Vagina (tissue), 2 donors: Measurements from ENCODE around the gene NACA2.

Source experiments
- POLR2A ChIP-seq, 2 donors: fragments of 450-650 bp; IDR thresholded peaks; one replicate each; pipeline ENCODE4 v1.6.1; 2017; ENCODE audit warnings: antibody characterized with exemption in 2 of 2, mild to moderate bottlenecking in 2 of 2, moderate library complexity in 2 of 2
- POLR2AphosphoS5 ChIP-seq, 2 donors: sonication (generic); formaldehyde crosslinking; IDR thresholded peaks; one replicate each; pipeline ENCODE4 v1.9.0; 2017; ENCODE audit warnings: antibody characterized with exemption in 2 of 2, mild to moderate bottlenecking in 2 of 2, low read depth in 1 of 2; ENCODE audit not compliant: insufficient read depth in 1 of 2

DNA sequence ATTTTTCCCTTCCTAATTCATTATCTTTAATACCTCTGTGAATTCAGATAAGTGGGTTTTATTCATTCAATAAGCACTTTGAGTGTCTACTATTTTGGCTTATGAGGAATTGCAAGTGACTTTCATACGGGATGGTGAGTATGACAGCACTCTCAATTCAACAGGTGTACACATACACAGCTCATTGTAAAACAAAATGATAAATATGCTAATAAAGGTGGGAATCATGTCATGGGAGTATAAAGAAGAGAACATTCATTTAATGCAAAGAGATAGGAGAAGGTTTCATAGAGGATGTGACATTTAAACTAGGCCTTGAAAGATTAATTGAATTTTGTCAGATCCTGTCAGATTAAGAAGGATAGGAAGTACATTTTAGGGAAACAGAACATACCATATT is 19.4 kb downstream of the NACA2 start:
- no peak for TF ChIP-seq POLR2A (IDR thresholded peaks at IDR 0.05)
- no peak for TF ChIP-seq POLR2AphosphoS5 (IDR thresholded peaks at IDR 0.05; ENCODE audit: insufficient read depth in 1 of 2, low read depth in 1 of 2)
